ENCODE measurements around the gene LAMTOR2.
"Not testable (repeated sequence)": the region's sequence is repeated elsewhere in the genome, so short reads cannot be mapped to it uniquely, and the experiment has no call there.

Gene LAMTOR2

GRCh38 chr1:156054500-156055280, at the start of gene LAMTOR2:
TSS of gene LAMTOR2 (plus strand) at chr1:156054782. CDS start at chr1:156054890, 108 bp downstream.
- DNase-seq (ENCODE audit: low spot score): peak; percentile 94

GRCh38 chr1:156004843-156005584, 49.6 kb upstream of the LAMTOR2 start:
- no peak for DNase-seq (ENCODE audit: low spot score)

GRCh38 chr1:156006666-156007376, 47.8 kb upstream of the LAMTOR2 start:
- no peak for DNase-seq (ENCODE audit: low spot score)

GRCh38 chr1:156009404-156009803, 45.2 kb upstream of the LAMTOR2 start:
- no peak for DNase-seq (ENCODE audit: low spot score)

GRCh38 chr1:156012051-156012817, 42.3 kb upstream of the LAMTOR2 start:
- no peak for DNase-seq (ENCODE audit: low spot score)

GRCh38 chr1:156014829-156015228, 39.8 kb upstream of the LAMTOR2 start:
- no peak for DNase-seq (ENCODE audit: low spot score)

GRCh38 chr1:156019946-156020292, 34.7 kb upstream of the LAMTOR2 start:
- no peak for DNase-seq (ENCODE audit: low spot score)

- peak; percentile 91 for DNase-seq (ENCODE audit: low spot score)
Observed at GRCh38 chr1:156020293-156021092, 34.1 kb upstream of the LAMTOR2 start, which contains the start of gene SSR2. TSS of gene SSR2 (minus strand) at chr1:156020951. CDS start at chr1:156020167, 784 bp downstream.

GRCh38 chr1:156021093-156021428, 33.5 kb upstream of the LAMTOR2 start:
- no peak for DNase-seq (ENCODE audit: low spot score)

- DNase-seq (ENCODE audit: low spot score): no peak
Observed at GRCh38 chr1:156021954-156022353, 32.6 kb upstream of the LAMTOR2 start.

GRCh38 chr1:156024801-156025200, 29.8 kb upstream of the LAMTOR2 start:
- DNase-seq (ENCODE audit: low spot score): no peak

GRCh38 chr1:156025876-156026275, 28.7 kb upstream of the LAMTOR2 start:
- no peak for DNase-seq (ENCODE audit: low spot score)

- DNase-seq (ENCODE audit: low spot score): no peak
Observed at GRCh38 chr1:156026588-156026987, 28.0 kb upstream of the LAMTOR2 start.

GRCh38 chr1:156033011-156033410, 21.6 kb upstream of the LAMTOR2 start:
- no peak for DNase-seq (ENCODE audit: low spot score)

- DNase-seq (ENCODE audit: low spot score): not testable (repeated sequence)
Observed at GRCh38 chr1:156034991-156035390, 19.6 kb upstream of the LAMTOR2 start.

- no peak for DNase-seq (ENCODE audit: low spot score)
Observed at GRCh38 chr1:156042828-156043227, 11.8 kb upstream of the LAMTOR2 start.

GRCh38 chr1:156045076-156045475, 9.5 kb upstream of the LAMTOR2 start:
- DNase-seq (ENCODE audit: low spot score): no peak

- no peak for DNase-seq (ENCODE audit: low spot score)
Observed at GRCh38 chr1:156048663-156049258, 5.8 kb upstream of the LAMTOR2 start.

GRCh38 chr1:156050376-156050775, 4.2 kb upstream of the LAMTOR2 start:
- no peak for DNase-seq (ENCODE audit: low spot score)

GRCh38 chr1:156051011-156051725, 3.4 kb upstream of the LAMTOR2 start:
- DNase-seq (ENCODE audit: low spot score): no peak

Measured in hematopoietic multipotent progenitor cell treated with erythropoietin and hydrocortisone succinate and interleukin-3 and kit ligand, for 15 days (in vitro differentiated cells).